ENCODE data around the gene ATP10B. TPM values are rescaled to one million over a fixed set of nuclear protein-coding genes. Genes with fewer than 3 reads are reported as not detected.

Gene ATP10B
- polyA plus RNA-seq, 1 donor from 2014 or later: 1.9 TPM

DNA sequence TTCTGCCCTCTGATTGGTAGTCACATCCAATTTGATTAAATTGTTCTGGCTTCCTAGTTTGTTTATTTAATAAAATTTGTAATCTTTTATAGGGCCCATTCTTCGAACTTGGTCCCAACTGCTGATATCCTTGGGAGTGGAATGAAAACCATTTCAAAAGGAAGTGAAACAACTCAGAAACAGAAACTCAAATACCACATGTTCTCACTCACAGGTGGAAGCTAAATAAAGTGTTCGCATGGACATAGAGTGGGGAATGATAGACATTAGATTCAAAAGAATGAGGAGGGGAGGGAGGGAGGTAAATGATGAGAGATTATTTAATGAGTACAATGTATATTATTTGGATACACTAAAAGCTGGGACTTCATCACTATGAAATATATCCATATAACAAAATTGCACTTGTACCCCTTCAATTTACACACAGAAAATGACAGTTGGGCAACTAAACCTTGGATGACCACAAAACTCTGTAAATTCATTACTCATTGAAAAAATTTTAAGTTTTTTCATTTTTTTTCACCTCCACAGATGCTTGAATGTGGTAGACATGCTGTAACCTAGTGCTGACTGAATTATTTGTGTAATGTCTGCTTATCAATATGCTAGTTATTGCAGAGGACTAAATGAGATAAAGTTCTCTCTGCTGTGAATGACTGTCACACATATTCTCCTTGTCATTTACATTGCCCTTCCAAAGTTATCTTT, 16.0 kb downstream of the ATP10B start (continued):
- TF ChIP-seq MXI1 (conservative IDR thresholded peaks at IDR 0.05; ENCODE audit: poor library complexity, severe bottlenecking) (no peak), SMC3 (conservative IDR thresholded peaks at IDR 0.05; ENCODE audit: poor library complexity) (no peak), EZH2 (IDR thresholded peaks at IDR 0.05; ENCODE audit: borderline replicate concordance, insufficient read depth, low read length, poor library complexity, severe bottlenecking) (no peak), TAF1 (IDR thresholded peaks at IDR 0.05; ENCODE audit: low read depth) (no peak)

- no peak overlapping the region for H3K4me2 ChIP-seq (ENCODE audit: low read length)
- H3F3A ChIP-seq (ENCODE audit: insufficient read depth, low read length, poor library complexity, severe bottlenecking): no peaks in the 10 kb centered on the region
- no peaks in the 10 kb centered on the region for H3K36me3 ChIP-seq (ENCODE audit: insufficient read depth, low read length)
- H3K9ac ChIP-seq (ENCODE audit: low read length): no peak overlapping the region
- no peak overlapping the region for H2AFZ ChIP-seq (ENCODE audit: low read depth, low read length)
- H3K9me2 ChIP-seq (ENCODE audit: insufficient read depth, low read length): no peaks in the 10 kb centered on the region
- no peak overlapping the region for H3K4me3 ChIP-seq (ENCODE audit: low read length)
- no peaks in the 10 kb centered on the region for H4K20me1 ChIP-seq (ENCODE audit: insufficient read depth)
- no peak overlapping the region for H3K27ac ChIP-seq (ENCODE audit: low read length)
- no peaks in the 10 kb centered on the region for H3K79me2 ChIP-seq (replicated peaks; ENCODE audit: insufficient read depth, low read length)
- no peaks in the 10 kb centered on the region for H3K9me3 ChIP-seq (ENCODE audit: low read length)
- H3K27me3 ChIP-seq (ENCODE audit: insufficient read depth, low read depth, low read length): no peaks in the 10 kb centered on the region
- TF ChIP-seq CTCF (IDR thresholded peaks at IDR 0.05; ENCODE audit: poor library complexity, severe bottlenecking) (no peak), RAD21 (conservative IDR thresholded peaks at IDR 0.05) (no peak), REST (IDR thresholded peaks at IDR 0.05; ENCODE audit: borderline replicate concordance) (no peak), POLR2AphosphoS5 (IDR thresholded peaks at IDR 0.05) (no peak), SMC3 (conservative IDR thresholded peaks at IDR 0.05; ENCODE audit: poor library complexity) (no peak), EP300 (conservative IDR thresholded peaks at IDR 0.05; ENCODE audit: poor library complexity, severe bottlenecking) (no peak), EZH2 (IDR thresholded peaks at IDR 0.05; ENCODE audit: borderline replicate concordance, insufficient read depth, low read length, poor library complexity, severe bottlenecking) (no peak), TAF1 (IDR thresholded peaks at IDR 0.05; ENCODE audit: low read depth) (no peak), MXI1 (conservative IDR thresholded peaks at IDR 0.05; ENCODE audit: poor library complexity, severe bottlenecking) (no peak)
Measured at GRCh38 chr5:160835376-160835775, 16.6 kb downstream of the ATP10B start.

DNA sequence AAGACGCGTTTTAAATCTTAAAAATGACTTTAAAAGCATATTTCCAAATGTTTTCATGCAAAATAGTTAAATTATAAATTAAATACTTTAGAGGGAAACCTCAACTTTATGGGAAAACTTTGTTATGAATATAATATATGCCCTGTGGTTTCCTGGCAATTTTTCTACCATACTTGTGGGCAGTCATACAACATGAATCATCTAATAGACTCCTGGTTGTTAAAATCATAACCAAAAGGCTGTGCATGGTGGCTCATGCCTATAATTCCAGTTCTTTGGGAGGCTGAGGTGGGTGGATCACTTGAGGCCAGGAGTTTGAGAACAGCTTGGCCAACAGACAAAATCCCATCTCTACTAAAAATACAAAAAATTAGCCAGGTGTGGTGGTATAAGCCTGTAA, 18.2 kb downstream of the ATP10B start:
- Histone ChIP-seq H3K9ac (ENCODE audit: low read length) (no peak overlapping the region), H2AFZ (ENCODE audit: low read depth, low read length) (no peak overlapping the region), H3K9me2 (ENCODE audit: insufficient read depth, low read length) (no peaks in the 10 kb centered on the region), H3K27ac (ENCODE audit: low read length) (no peak overlapping the region), H3K4me2 (ENCODE audit: low read length) (no peak overlapping the region), H3K4me3 (ENCODE audit: low read length) (no peak overlapping the region), H3F3A (ENCODE audit: insufficient read depth, low read length, poor library complexity, severe bottlenecking) (no peaks in the 10 kb centered on the region), H3K36me3 (ENCODE audit: insufficient read depth, low read length) (no peaks in the 10 kb centered on the region), H3K9me3 (ENCODE audit: low read length) (no peaks in the 10 kb centered on the region), H3K27me3 (ENCODE audit: insufficient read depth, low read depth, low read length) (no peaks in the 10 kb centered on the region), H4K20me1 (ENCODE audit: insufficient read depth) (no peaks in the 10 kb centered on the region), H3K79me2 (replicated peaks; ENCODE audit: insufficient read depth, low read length) (no peaks in the 10 kb centered on the region)
- TF ChIP-seq POLR2AphosphoS5 (IDR thresholded peaks at IDR 0.05) (no peak), MXI1 (conservative IDR thresholded peaks at IDR 0.05; ENCODE audit: poor library complexity, severe bottlenecking) (no peak), REST (IDR thresholded peaks at IDR 0.05; ENCODE audit: borderline replicate concordance) (no peak), TAF1 (IDR thresholded peaks at IDR 0.05; ENCODE audit: low read depth) (no peak), CTCF (IDR thresholded peaks at IDR 0.05; ENCODE audit: poor library complexity, severe bottlenecking) (no peak), RAD21 (conservative IDR thresholded peaks at IDR 0.05) (no peak), EZH2 (IDR thresholded peaks at IDR 0.05; ENCODE audit: borderline replicate concordance, insufficient read depth, low read length, poor library complexity, severe bottlenecking) (no peak), SMC3 (conservative IDR thresholded peaks at IDR 0.05; ENCODE audit: poor library complexity) (no peak)

Measured in neural cell (in vitro differentiated cells).